Common myeloid progenitor, CD34-positive (primary cell): Measurements from ENCODE around the gene TOMM6.

Experiments
- CTCF ChIA-PET: fragments of 350-600 bp; sonication (Branson Sonifier 250); formaldehyde crosslinking; loops from one replicate; lab custom pipeline; 2021; ENCODE audit warnings: antibody characterized with exemption; lab: Charles Lee
- POLR2A ChIA-PET: fragments of 350-600 bp; sonication (Branson Sonifier 250); formaldehyde crosslinking; loops from one replicate; lab custom pipeline; 2021; ENCODE audit warnings: antibody characterized with exemption; lab: Charles Lee
- DNase-seq, 3 donors: peaks; one replicate each; pipeline versions ENCODE4 v3.0.0 to v3.0.0-alpha.2; 2013
- H3K27ac ChIP-seq, 2 experiments: 1 replicate in 1 of 2; 2 replicates in 1 of 2; pipeline ENCODE4 v1.7.0; 2013; ENCODE audit warnings: inconsistent platforms in 2 of 2, low read length in 2 of 2, mild to moderate bottlenecking in 2 of 2, low read depth in 1 of 2, moderate library complexity in 1 of 2; ENCODE audit not compliant: severe bottlenecking in 2 of 2, insufficient read depth in 1 of 2, poor library complexity in 1 of 2
- H3K27me3 ChIP-seq, 5 experiments: replicated peaks in 2 of 5; 1 replicate in 3 of 5; 2 replicates in 2 of 5; pipeline versions ENCODE4 v1.6.1 to v1.7.0; 2013; ENCODE audit warnings: low read length in 4 of 5, mild to moderate bottlenecking in 2 of 5, moderate library complexity in 2 of 5, inconsistent platforms in 1 of 5; ENCODE audit not compliant: insufficient read depth in 5 of 5, control insufficient read depth in 4 of 5
- H3K36me3 ChIP-seq, 4 experiments: 1 replicate in 2 of 4; 2 replicates in 2 of 4; pipeline versions ENCODE4 v1.6.1 to v1.7.0; 2013; ENCODE audit warnings: low read length in 3 of 4, control low read depth in 1 of 4, mild to moderate bottlenecking in 1 of 4; ENCODE audit not compliant: control insufficient read depth in 4 of 4, insufficient read depth in 4 of 4
- H3K4me1 ChIP-seq, 4 experiments: 1 replicate in 3 of 4; 2 replicates in 1 of 4; pipeline versions ENCODE4 v1.6.1 to v1.7.1; 2013; ENCODE audit warnings: low read length in 3 of 4, mild to moderate bottlenecking in 3 of 4, control low read depth in 1 of 4, inconsistent platforms in 1 of 4, moderate library complexity in 1 of 4; ENCODE audit not compliant: control insufficient read depth in 4 of 4, insufficient read depth in 4 of 4; ENCODE audit errors: control extremely low read depth in 1 of 4
- H3K4me3 ChIP-seq, 7 experiments: 1 replicate in 4 of 7; 2 replicates in 3 of 7; pipeline versions ENCODE4 v1.5.1 to v1.7.0; 2013; ENCODE audit warnings: mild to moderate bottlenecking in 7 of 7, low read length in 6 of 7, moderate library complexity in 6 of 7, inconsistent platforms in 2 of 7, low read depth in 2 of 7, control low read depth in 1 of 7; ENCODE audit not compliant: insufficient read depth in 4 of 7, control insufficient read depth in 1 of 7; ENCODE audit errors: extremely low read depth in 1 of 7
- H3K9me3 ChIP-seq, 5 experiments: 1 replicate in 4 of 5; 2 replicates in 1 of 5; pipeline versions ENCODE4 v1.6.1 to v1.7.1; 2013; ENCODE audit warnings: low read length in 4 of 5, mild to moderate bottlenecking in 2 of 5, inconsistent platforms in 1 of 5, low read depth in 1 of 5, moderate library complexity in 1 of 5; ENCODE audit not compliant: control insufficient read depth in 4 of 5, insufficient read depth in 2 of 5; ENCODE audit errors: control extremely low read depth in 1 of 5
- WGBS: methylation state at CpG from one replicate; pipeline ENCODE4 v1.1.5; 2013; ENCODE audit not compliant: insufficient coverage; 5-methylcytosine and 5-hydroxymethylcytosine counted together

The TOMM6 gene

DNA sequence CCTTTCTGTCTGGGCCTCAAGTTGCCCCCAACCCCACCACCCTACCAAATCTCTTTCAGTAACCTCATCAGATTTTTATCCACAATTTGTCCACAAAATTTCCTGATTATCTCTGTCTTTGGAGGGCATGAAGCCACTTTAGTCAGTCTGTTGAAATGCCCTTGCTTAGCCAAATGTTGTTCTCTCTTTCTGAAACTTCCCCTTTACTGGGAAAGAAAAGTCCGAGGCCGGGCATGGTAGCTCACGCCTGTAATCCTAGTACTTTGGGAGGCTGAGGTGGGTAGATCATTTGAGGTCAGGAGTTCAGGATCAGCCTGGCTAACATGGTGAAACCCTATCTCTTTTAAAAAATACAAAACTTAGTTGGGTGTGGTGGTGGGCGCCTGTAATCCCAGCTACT is 33.8 kb downstream of the TOMM6 start:
- no peak for DNase-seq
- no peaks in the 10 kb centered on the region for H3K27me3 ChIP-seq
- H3K27ac ChIP-seq: no peak overlapping the region
- H3K4me1 ChIP-seq: no peaks in the 10 kb centered on the region
- WGBS: 100% methylated on average over 1 of the region's 4 CpGs
- no peak overlapping the region for H3K4me3 ChIP-seq
- CTCF ChIA-PET: interaction anchor here (1.6 kb wide), 1 partner anchor 20 kb away, joined by 3 read pairs; no protein-coding TSS in a partner anchor
- POLR2A ChIA-PET: no interaction called here
- no peaks in the 10 kb centered on the region for H3K9me3 ChIP-seq
- H3K36me3 ChIP-seq: peaks cover 0 to 4% (median 0%) of the 10 kb centered on the region in 4 experiments

DNA sequence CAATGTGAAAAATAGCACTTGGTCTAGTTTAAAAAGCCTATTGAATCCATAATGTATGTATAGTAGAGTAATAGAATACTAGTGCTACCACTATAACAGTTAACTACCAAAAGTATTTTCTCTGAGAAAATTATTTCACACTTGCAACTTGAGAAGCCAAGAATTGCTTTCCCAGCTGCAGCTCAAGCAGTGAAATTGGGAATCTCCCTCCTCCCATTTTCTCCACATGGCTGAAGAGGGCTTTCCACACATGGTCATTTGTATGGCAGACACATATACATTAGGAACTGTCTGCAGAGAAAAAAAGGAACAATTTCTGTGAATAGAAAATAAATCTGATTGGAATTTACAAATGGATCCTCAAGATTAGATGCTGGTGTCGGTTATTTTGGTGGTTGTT is 34.5 kb downstream of the TOMM6 start:
- ChIA-PET CTCF (no interaction called here), POLR2A (no interaction called here)
- peaks cover 0 to 4% (median 0%) of the 10 kb centered on the region in 4 experiments for H3K36me3 ChIP-seq
- no peak overlapping the region for H3K4me3 ChIP-seq
- no peaks in the 10 kb centered on the region for H3K4me1 ChIP-seq
- no peaks in the 10 kb centered on the region for H3K27me3 ChIP-seq
- DNase-seq: no peak
- WGBS: 91% methylated on average over 1 of the region's 1 CpG
- H3K27ac ChIP-seq: no peak overlapping the region
- no peaks in the 10 kb centered on the region for H3K9me3 ChIP-seq

DNA sequence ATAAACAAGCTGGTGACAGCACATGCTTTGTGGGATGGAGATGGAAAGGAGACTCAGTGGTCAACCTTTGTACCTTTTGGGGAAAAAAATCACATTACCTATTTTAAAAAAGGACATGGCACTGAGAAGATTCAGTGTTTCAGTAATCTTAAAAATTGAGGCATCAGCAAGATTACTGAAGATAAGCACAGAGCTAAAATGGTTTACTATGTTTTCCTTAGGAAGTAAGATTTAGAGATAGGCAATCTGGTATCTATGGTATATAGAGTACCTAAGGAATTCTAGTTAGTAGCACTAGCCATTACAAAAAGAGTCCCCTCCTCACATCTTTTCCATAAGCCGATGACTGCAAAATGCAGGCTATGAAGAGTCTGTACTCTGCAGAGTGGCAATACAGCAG is 35.7 kb downstream of the TOMM6 start:
- Histone ChIP-seq H3K4me1 (no peaks in the 10 kb centered on the region), H3K27me3 (no peaks in the 10 kb centered on the region), H3K4me3 (no peak overlapping the region), H3K27ac (no peak overlapping the region), H3K36me3 (peaks cover 0 to 4% (median 0%) of the 10 kb centered on the region in 4 experiments), H3K9me3 (no peaks in the 10 kb centered on the region)
- CTCF ChIA-PET: interaction anchor here (1.6 kb wide), 1 partner anchor 18 kb away, joined by 3 read pairs; no protein-coding TSS in a partner anchor
- 100% methylated on average over 1 of the region's 1 CpG for WGBS
- no peak for DNase-seq
- POLR2A ChIA-PET: no interaction called here

DNA sequence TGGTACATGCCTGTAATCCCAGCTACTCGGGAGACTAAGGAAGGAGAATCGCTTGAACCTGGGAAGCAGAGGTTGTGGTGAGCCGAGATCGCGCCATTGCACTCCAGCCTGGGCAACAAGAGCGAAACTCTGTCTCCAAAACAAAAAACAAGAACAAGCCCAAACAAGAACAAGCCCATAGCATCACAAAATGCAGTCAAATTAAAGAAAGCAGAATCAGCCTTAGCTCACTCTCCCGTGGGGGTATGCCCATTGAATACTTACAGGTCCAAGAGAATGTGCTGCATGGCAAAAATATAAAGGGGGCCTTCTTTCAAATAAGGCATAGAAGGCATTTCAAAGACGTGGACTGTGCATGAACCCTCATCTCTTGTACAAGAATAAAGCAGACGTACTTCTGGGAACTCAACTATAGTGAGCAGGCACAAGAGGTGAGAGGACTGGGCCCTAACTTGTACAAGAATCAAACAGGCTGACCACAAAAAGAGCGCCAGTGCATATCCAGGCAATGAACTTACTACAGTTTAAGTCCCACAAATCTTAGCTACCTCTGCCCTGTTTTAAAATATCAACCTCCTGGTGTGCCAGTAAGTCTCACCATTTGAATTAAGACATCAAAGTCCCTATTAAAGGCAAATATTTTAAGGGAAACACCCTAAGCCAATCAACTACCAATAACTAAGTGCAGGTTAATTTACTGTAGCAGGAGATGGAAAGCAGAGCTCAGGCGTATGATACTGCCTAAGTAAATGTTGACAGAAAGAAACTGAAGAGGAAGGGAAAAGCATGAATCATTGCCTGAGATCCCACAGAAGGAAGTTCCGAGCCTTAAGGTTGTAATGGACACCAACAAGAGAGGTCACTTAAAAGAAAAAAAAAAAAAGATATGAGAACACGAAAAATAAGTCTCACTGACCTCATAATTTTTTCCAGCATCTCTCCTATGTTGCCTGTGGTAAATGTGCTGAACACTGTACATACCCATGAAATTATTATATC is 37.4 kb downstream of the TOMM6 start:
- Histone ChIP-seq H3K4me1 (no peaks in the 10 kb centered on the region), H3K27ac (no peak overlapping the region), H3K9me3 (no peaks in the 10 kb centered on the region), H3K4me3 (no peak overlapping the region), H3K27me3 (no peaks in the 10 kb centered on the region), H3K36me3 (peaks cover 0 to 3% (median 0%) of the 10 kb centered on the region in 4 experiments)
- no peak for DNase-seq
- ChIA-PET CTCF (no interaction called here), POLR2A (no interaction called here)
- 91% methylated on average over 9 of the region's 13 CpGs for WGBS

DNA sequence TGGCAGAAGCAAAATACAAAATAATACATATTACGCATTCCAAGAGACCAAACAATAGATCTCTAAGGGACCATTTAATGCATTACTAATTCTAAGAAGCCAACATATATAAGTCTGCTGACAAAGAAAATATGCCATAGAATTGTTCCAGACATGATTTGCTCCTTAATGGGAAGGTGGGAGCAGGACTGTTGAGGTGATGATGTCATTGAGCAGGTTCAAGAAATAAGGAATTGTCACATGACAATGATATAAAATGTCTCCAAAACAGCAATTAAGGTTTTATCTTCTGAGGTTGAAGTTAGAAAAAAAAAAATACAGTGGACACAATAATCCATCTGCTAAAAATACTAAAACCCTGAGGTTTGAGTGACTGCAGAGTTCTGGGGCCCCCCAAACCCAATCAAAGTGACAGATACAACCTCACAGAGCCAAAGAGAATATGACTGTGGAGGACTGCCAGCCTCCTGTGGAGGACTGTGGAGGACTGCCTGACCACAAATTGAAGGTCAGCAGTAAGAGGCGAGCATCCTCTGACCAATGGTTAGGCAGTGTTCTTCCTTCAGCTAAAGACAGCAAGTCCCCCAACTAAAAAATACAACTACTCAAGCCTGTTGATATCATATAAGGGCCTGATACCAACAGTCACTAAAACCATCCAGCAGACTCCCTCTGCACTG is 39.0 kb downstream of the TOMM6 start:
- WGBS: 100% methylated on average over 1 of the region's 2 CpGs
- DNase-seq: no peak
- H3K27me3 ChIP-seq: no peaks in the 10 kb centered on the region
- H3K36me3 ChIP-seq: peaks cover 0 to 2% (median 0%) of the 10 kb centered on the region in 4 experiments
- H3K27ac ChIP-seq: no peak overlapping the region
- no peaks in the 10 kb centered on the region for H3K9me3 ChIP-seq
- H3K4me3 ChIP-seq: no peak overlapping the region
- CTCF ChIA-PET: interaction anchor here (0.9 kb wide), 1 partner anchor 9 kb away, joined by 3 read pairs; no protein-coding TSS in a partner anchor
- POLR2A ChIA-PET: no interaction called here
- no peaks in the 10 kb centered on the region for H3K4me1 ChIP-seq

DNA sequence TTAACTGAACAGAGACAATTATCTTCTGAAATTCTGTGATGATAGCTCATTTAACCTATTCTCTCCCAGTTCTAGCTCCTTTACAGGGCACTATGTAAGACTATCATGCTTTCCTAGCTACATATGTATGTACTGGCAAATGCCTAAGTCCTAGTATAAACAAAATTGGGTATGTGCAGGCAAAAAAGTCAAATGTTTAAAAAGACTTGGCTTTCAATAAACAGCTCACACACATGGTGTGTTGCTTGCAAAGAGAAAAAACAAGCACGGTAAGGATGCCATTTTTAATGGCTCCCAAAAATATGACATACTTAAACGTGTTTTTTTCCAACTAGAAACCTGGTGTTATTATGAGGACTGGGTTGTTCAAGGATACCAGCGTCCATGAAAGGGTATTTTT is 44.8 kb downstream of the TOMM6 start:
- peaks cover 0 to under 1% (median 0%) of the 10 kb centered on the region in 5 experiments for H3K9me3 ChIP-seq
- WGBS: no CpG with 5 or more reads among the region's 3 CpGs
- DNase-seq: no peak
- no peaks in the 10 kb centered on the region for H3K36me3 ChIP-seq
- CTCF ChIA-PET: interaction anchor here (0.6 to 1.4 kb wide), 3 partner anchors 10 to 48 kb away, joined by 3 to 5 read pairs (median 3); partner anchors contain the start of gene TOMM6
- no peaks in the 10 kb centered on the region for H3K4me1 ChIP-seq
- H3K27me3 ChIP-seq: no peaks in the 10 kb centered on the region
- no peak overlapping the region for H3K27ac ChIP-seq
- POLR2A ChIA-PET: no interaction called here
- no peak overlapping the region for H3K4me3 ChIP-seq
